GM12878 (cell line): ENCODE measurements around the gene MAGEA9. TPM values are rescaled to one million over a fixed set of nuclear protein-coding genes. Genes with fewer than 3 reads are reported as not detected.
A peak's percentile ranks its signal among the peaks of the same experiment; 100 is the strongest.

Experiments used
- ATAC-seq: fragments of 200-7000 bp; cut with Tn5 transposase; 3 replicates; pipeline ENCODE4 v1.9.1; 2020; ENCODE audit warnings: mild to moderate bottlenecking, moderate library complexity
- BruUV-seq: library from RNA; stranded (reverse); fragments of 400-500 nt; replicated peaks from 2 replicates; lab custom pipeline; 2021; lab: Mats Ljungman, UMichigan
- CTCF ChIA-PET: fragments of 300-600 bp; sonication (Branson Sonifier 250); formaldehyde crosslinking; extraction: SDS; loops from one replicate; lab custom pipeline; 2021; ENCODE audit warnings: inconsistent platforms; lab: Yijun Ruan, JAX
- POLR2A ChIA-PET: fragments of 350-600 bp; formaldehyde crosslinking; extraction: SDS; loops from one replicate; lab custom pipeline; 2021; ENCODE audit warnings: inconsistent platforms; lab: Charles Lee
- RAD21 ChIA-PET: fragments of 300-600 bp; sonication (Branson Sonifier 250); formaldehyde crosslinking; loops from one replicate; lab custom pipeline; 2023; ENCODE audit warnings: antibody characterized with exemption; ENCODE audit not compliant: unreplicated experiment; lab: Charles Lee
- SMC1A ChIA-PET: fragments of 300-600 bp; sonication (Branson Sonifier 250); formaldehyde crosslinking; loops from one replicate; lab custom pipeline; 2023; ENCODE audit not compliant: unreplicated experiment, uncharacterized antibody; lab: Charles Lee
- DNase-seq: peaks from one replicate; pipeline ENCODE4 v3.0.0-alpha.2; 2011; ENCODE audit warnings: low read depth, low spot score
- FAIRE-seq: peaks from 3 replicates; lab custom pipeline; 2011; peaks lifted over from hg19 to GRCh38; lab: Jason Lieb, UNC
- H2AFZ ChIP-seq: 2 replicates; pipeline ENCODE4 v1.6.0; 2011; ENCODE audit warnings: low read depth, low read length, control low read depth; ENCODE audit not compliant: control insufficient read depth
- H3K27ac ChIP-seq: 2 replicates; pipeline ENCODE4 v1.5.1; 2011; ENCODE audit warnings: control low read depth; ENCODE audit not compliant: control insufficient read depth, insufficient read depth
- H3K27me3 ChIP-seq, 2 experiments: replicated peaks in 1 of 2; 2 replicates each; pipeline versions ENCODE4 v1.6.0 to v1.6.1; 2011; ENCODE audit warnings: low read length in 1 of 2; ENCODE audit not compliant: control insufficient read depth in 2 of 2, insufficient read depth in 2 of 2
- H3K36me3 ChIP-seq, 2 experiments: 2 replicates each; pipeline ENCODE4 v1.5.1; 2011; ENCODE audit warnings: low read length in 1 of 2; ENCODE audit not compliant: control insufficient read depth in 2 of 2, insufficient read depth in 2 of 2
- H3K4me1 ChIP-seq: 2 replicates; pipeline ENCODE4 v1.6.1; 2011; ENCODE audit warnings: mild to moderate bottlenecking, low read length, moderate library complexity, mixed read lengths; ENCODE audit not compliant: control insufficient read depth, insufficient read depth
- H3K4me2 ChIP-seq: 2 replicates; pipeline ENCODE4 v1.6.0; 2011; ENCODE audit warnings: control low read depth; ENCODE audit not compliant: control insufficient read depth, insufficient read depth
- H3K4me3 ChIP-seq: fragments of 200-600 bp; sonication (generic); 2 replicates; pipeline ENCODE4 v1.5.1; 2016
- H3K79me2 ChIP-seq: 2 replicates; pipeline ENCODE4 v1.6.0; 2011; ENCODE audit warnings: low read length; ENCODE audit not compliant: control insufficient read depth, insufficient read depth
- H3K9ac ChIP-seq: 2 replicates; pipeline ENCODE4 v1.8.0; 2011; ENCODE audit warnings: low read length, control low read depth, mixed read lengths; ENCODE audit not compliant: control insufficient read depth, insufficient read depth
- H3K9me3 ChIP-seq: replicated peaks from 3 replicates; pipeline ENCODE4 v1.5.1; 2011; ENCODE audit warnings: mild to moderate bottlenecking, low read length; ENCODE audit not compliant: control insufficient read depth, insufficient read depth
- H4K20me1 ChIP-seq: 2 replicates; pipeline ENCODE4 v1.6.0; 2011; ENCODE audit not compliant: control insufficient read depth, insufficient read depth
- CREB1 ChIP-seq: IDR thresholded peaks from 2 replicates; pipeline ENCODE4 v1.6.1; 2012; ENCODE audit warnings: low read depth, mild to moderate bottlenecking, inconsistent platforms
- DPF2 ChIP-seq: fragments of 450-650 bp; IDR thresholded peaks from 2 replicates; pipeline ENCODE4 v1.6.1; 2017; ENCODE audit warnings: mild to moderate bottlenecking
- EED ChIP-seq: sonication (generic); IDR thresholded peaks from 2 replicates; pipeline ENCODE4 v1.6.1; 2016; ENCODE audit warnings: antibody characterized with exemption, low read depth
- IKZF1 ChIP-seq: fragments of 450-650 bp; conservative IDR thresholded peaks from 2 replicates; pipeline ENCODE4 v1.6.1; 2017; ENCODE audit warnings: antibody characterized with exemption, mild to moderate bottlenecking
- IKZF2 ChIP-seq, 2 experiments: fragments of 450-650 bp; IDR thresholded peaks; 2 replicates each; pipeline ENCODE4 v1.6.1; 2017; ENCODE audit warnings: mild to moderate bottlenecking in 2 of 2, moderate library complexity in 2 of 2
- MEF2B ChIP-seq: fragments of 450-650 bp; IDR thresholded peaks from 2 replicates; pipeline ENCODE4 v1.6.1; 2018; ENCODE audit warnings: mild to moderate bottlenecking, moderate library complexity; ENCODE audit not compliant: partially characterized antibody, poor library complexity, severe bottlenecking
- MTA2 ChIP-seq: fragments of 450-650 bp; IDR thresholded peaks from 2 replicates; pipeline ENCODE4 v1.6.1; 2016; ENCODE audit warnings: low read depth, mild to moderate bottlenecking, moderate library complexity
- NBN ChIP-seq: fragments of 450-650 bp; IDR thresholded peaks from 2 replicates; pipeline ENCODE4 v1.6.1; 2016
- NFIC ChIP-seq: IDR thresholded peaks from 2 replicates; pipeline ENCODE4 v1.6.1; 2012; ENCODE audit warnings: low read depth, mild to moderate bottlenecking, inconsistent platforms, low read length, moderate library complexity
- NFYB ChIP-seq: IDR thresholded peaks from 2 replicates; pipeline ENCODE4 v1.6.1; 2011; ENCODE audit warnings: low read depth, mild to moderate bottlenecking, low read length, improper control_type of control experiment, moderate library complexity; ENCODE audit not compliant: insufficient read depth
- RB1 ChIP-seq: fragments of 450-650 bp; formaldehyde crosslinking; IDR thresholded peaks from 2 replicates; pipeline ENCODE4 v1.6.1; 2017; ENCODE audit warnings: mild to moderate bottlenecking, borderline replicate concordance
- YBX1 ChIP-seq: fragments of 450-650 bp; IDR thresholded peaks from 2 replicates; pipeline ENCODE4 v1.6.1; 2016; ENCODE audit warnings: antibody characterized with exemption
- WGBS: methylation state at CpG from one replicate; pipeline ENCODE4 v1.1.6; 2016; ENCODE audit warnings: low lambda C conversion rate; ENCODE audit not compliant: insufficient replicate concordance, insufficient coverage; ENCODE audit errors: missing lambda C conversion rate; 5-methylcytosine and 5-hydroxymethylcytosine counted together
- in situ Hi-C: fragments of 300-500 bp; cut with MboI; formaldehyde crosslinking; loops from 9 replicates; pipeline ENCODE4 v1.14.3; 2018; ENCODE audit warnings: mixed read lengths
- intact Hi-C: fragments of 100-400 bp; cut with micrococcal nuclease; formaldehyde crosslinking; loops from one replicate; pipeline ENCODE4 v1.14.2; 2022; ENCODE audit not compliant: unreplicated experiment
- polyA plus RNA-seq, 11 experiments: library from polyadenylated mRNA; depleted of rRNA in 4 of 11; unstranded in 6 of 11; stranded (reverse) in 5 of 11; fragments of >200 nt; fragmentation: Nextera tagmentation in 4 of 11; fragmentation: Illumina TruSeq in 1 of 11; extraction: Ambion mirVana in 4 of 11; extraction: Trizol in 1 of 11; gene quantifications; 1 replicate in 1 of 11; 2 replicates in 10 of 11; pipeline versions ENCODE4 v1.2.1 to v1.2.3, GENCODE V29; 2011 to 2016; ENCODE audit warnings: inconsistent platforms in 2 of 11, missing spikeins in 2 of 11, low read depth in 1 of 11
- total RNA-seq, 4 experiments: library from RNA; depleted of rRNA in 3 of 4; stranded (reverse); fragments of >200 nt in 3 of 4; fragmentation: Illumina TruSeq in 1 of 4; extraction: Trizol in 1 of 4; gene quantifications; 2 replicates each; pipeline versions ENCODE4 v1.2.1 to v1.2.3, GENCODE V29; 2013 to 2021
- TF ChIP-seq, protein P1 (sequence below): fragments of 450-650 bp; IDR thresholded peaks from 2 replicates; pipeline ENCODE4 v1.6.1; 2017; ENCODE audit warnings: low read depth, mild to moderate bottlenecking, moderate library complexity
- TF ChIP-seq, protein P2 (sequence below): fragments of 450-650 bp; IDR thresholded peaks from 2 replicates; pipeline ENCODE4 v1.6.1; 2016; ENCODE audit warnings: mild to moderate bottlenecking

The MAGEA9 gene
- total and polyA plus RNA-seq, 10 of the 15 experiments (the other 5 are each of a cell fraction or from before 2014, with no cell fraction given), result not detected

DNA sequence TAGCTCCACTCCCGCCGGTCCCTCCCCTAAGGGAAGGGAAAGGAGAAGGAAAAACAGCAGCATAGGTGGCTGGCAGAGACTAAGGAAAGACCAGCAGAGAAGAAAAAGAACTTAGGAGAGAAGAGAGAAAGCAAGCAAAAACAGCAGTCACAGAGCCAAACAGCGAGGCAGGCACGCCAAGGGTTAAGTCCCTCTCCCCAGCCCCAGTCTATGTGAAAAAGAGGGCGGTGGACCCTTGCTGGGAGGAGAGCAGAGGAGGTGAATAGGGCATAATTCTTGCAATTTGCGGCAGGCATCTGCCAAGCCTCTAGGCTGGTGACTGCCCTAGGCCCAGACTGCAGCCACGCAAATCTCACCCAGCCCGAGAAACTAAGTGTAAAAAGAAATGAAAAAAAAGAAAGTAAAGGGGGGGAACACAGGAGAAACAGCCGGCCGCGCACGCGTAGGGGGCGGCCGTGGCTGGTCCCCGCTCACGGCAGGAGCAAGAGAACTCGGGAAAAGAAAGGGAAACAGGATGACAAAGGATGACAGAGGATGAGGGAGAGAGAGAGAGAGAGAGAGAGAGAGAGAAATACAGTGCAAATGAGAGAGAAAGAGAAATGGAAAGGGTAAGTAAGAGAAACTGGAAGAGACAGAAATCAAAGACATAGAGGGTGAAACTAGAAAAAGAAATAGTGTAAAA, 48.6 kb downstream of the MAGEA9 start:
- no peak for TF ChIP-seq NFYB
- TF ChIP-seq, protein P1, sequence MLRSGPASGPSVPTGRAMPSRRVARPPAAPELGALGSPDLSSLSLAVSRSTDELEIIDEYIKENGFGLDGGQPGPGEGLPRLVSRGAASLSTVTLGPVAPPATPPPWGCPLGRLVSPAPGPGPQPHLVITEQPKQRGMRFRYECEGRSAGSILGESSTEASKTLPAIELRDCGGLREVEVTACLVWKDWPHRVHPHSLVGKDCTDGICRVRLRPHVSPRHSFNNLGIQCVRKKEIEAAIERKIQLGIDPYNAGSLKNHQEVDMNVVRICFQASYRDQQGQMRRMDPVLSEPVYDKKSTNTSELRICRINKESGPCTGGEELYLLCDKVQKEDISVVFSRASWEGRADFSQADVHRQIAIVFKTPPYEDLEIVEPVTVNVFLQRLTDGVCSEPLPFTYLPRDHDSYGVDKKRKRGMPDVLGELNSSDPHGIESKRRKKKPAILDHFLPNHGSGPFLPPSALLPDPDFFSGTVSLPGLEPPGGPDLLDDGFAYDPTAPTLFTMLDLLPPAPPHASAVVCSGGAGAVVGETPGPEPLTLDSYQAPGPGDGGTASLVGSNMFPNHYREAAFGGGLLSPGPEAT, result 0 out of 2 replicates have a peak, but pooled peaks have one; percentile 70
- 0 out of 2 replicates have a peak, but pooled peaks have one; percentile 37 for TF ChIP-seq YBX1
- TF ChIP-seq EED, result peak; percentile 59; the same call in 1 of the 2 replicates
- peak; percentile 17 for TF ChIP-seq MEF2B
- TF ChIP-seq NFIC, result 0 out of 2 replicates have a peak, but pooled peaks have one; percentile 34
- TF ChIP-seq DPF2, result 0 out of 2 replicates have a peak, but pooled peaks have one; percentile 47
- no peak for TF ChIP-seq RB1
- TF ChIP-seq, protein P2, sequence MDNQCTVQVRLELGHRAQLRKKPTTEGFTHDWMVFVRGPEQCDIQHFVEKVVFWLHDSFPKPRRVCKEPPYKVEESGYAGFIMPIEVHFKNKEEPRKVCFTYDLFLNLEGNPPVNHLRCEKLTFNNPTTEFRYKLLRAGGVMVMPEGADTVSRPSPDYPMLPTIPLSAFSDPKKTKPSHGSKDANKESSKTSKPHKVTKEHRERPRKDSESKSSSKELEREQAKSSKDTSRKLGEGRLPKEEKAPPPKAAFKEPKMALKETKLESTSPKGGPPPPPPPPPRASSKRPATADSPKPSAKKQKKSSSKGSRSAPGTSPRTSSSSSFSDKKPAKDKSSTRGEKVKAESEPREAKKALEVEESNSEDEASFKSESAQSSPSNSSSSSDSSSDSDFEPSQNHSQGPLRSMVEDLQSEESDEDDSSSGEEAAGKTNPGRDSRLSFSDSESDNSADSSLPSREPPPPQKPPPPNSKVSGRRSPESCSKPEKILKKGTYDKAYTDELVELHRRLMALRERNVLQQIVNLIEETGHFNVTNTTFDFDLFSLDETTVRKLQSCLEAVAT, result peak; percentile 80
- peak; percentile 56; the same call in 1 of the 2 replicates for TF ChIP-seq NBN
- TF ChIP-seq CREB1, result no peak
- 0 out of 2 replicates have a peak, but pooled peaks have one; percentile 10 for TF ChIP-seq MTA2
- TF ChIP-seq IKZF1, result peak; percentile 52; the same call in 1 of the 2 replicates
- TF ChIP-seq IKZF2 (IDR thresholded peaks at IDR 0.05), result peak; percentile 64 to 71
- CTCF ChIA-PET, result interaction anchor here (1.0 kb wide), 2 partner anchors 31 to 110 kb away, joined by 4 to 5 read pairs; no protein-coding TSS in a partner anchor
- ATAC-seq (peak; percentile 82), FAIRE-seq (no peak), DNase-seq (peak; percentile 17)
- SMC1A ChIA-PET, result interaction anchor here (0.7 to 1.4 kb wide), 7 partner anchors 9 to 138 kb away, joined by 3 to 5 read pairs (median 3); no protein-coding TSS in a partner anchor
- peak overlapping the region; percentile 27 for H3K9ac ChIP-seq
- peak overlapping the region; percentile 70 for H3K4me2 ChIP-seq
- in situ Hi-C loops, result no loop called here
- H3K9me3 ChIP-seq, result no peaks in the 10 kb centered on the region
- H4K20me1 ChIP-seq, result no peaks in the 10 kb centered on the region
- H3K27me3 ChIP-seq, result no peaks in the 10 kb centered on the region
- POLR2A ChIA-PET, result interaction anchor here (0.9 to 1.0 kb wide), 3 partner anchors 32 to 108 kb away, joined by 3 to 5 read pairs (median 4); partner anchors contain the start of gene EOLA2
- no peaks in the 10 kb centered on the region for H3K79me2 ChIP-seq
- BruUV-seq, result TSS peak; percentile 93
- peak overlapping the region; percentile 71 for H2AFZ ChIP-seq
- no peaks in the 10 kb centered on the region for H3K4me1 ChIP-seq
- H3K4me3 ChIP-seq, result peak overlapping the region; percentile 57; the same call in 1 of the 2 replicates
- 22% methylated on average over 17 of the region's 18 CpGs for WGBS
- H3K27ac ChIP-seq, result peak overlapping the region; percentile 79
- no peaks in the 10 kb centered on the region for H3K36me3 ChIP-seq
- intact Hi-C loops, result no loop called here
- RAD21 ChIA-PET, result interaction anchor here (0.7 to 1.7 kb wide), 3 partner anchors 31 to 109 kb away, joined by 4 to 11 read pairs (median 9); partner anchors contain the start of gene EOLA2
